ENCODE results near the gene PLXNA4.
"Not testable (repeated sequence)": the region's sequence is repeated elsewhere in the genome, so short reads cannot be mapped to it uniquely, and the experiment has no call there.

The PLXNA4 gene

GRCh38 chr7:132393789-132394261, 182.4 kb downstream of the PLXNA4 start:
- in situ Hi-C loops (cut with MboI; ENCODE audit: low sequenced_read_pairs, unreplicated experiment) = no loop called here
- no peak for TF ChIP-seq CTCF (IDR thresholded peaks at IDR 0.05; ENCODE audit: borderline replicate concordance, control extremely low read depth, extremely low read depth, insufficient read depth, missing control alignments)
- DNase-seq (ENCODE audit: low spot score) = no peak

GRCh38 chr7:132392713-132393112, 183.6 kb downstream of the PLXNA4 start:
- TF ChIP-seq CTCF (IDR thresholded peaks at IDR 0.05; ENCODE audit: borderline replicate concordance, control extremely low read depth, extremely low read depth, insufficient read depth, missing control alignments) = no peak
- in situ Hi-C loops (cut with MboI; ENCODE audit: low sequenced_read_pairs, unreplicated experiment) = no loop called here
- DNase-seq (ENCODE audit: low spot score) = no peak

- no peak for DNase-seq (ENCODE audit: low spot score)
- no peak for TF ChIP-seq CTCF (IDR thresholded peaks at IDR 0.05; ENCODE audit: borderline replicate concordance, control extremely low read depth, extremely low read depth, insufficient read depth, missing control alignments)
- in situ Hi-C loops (cut with MboI; ENCODE audit: low sequenced_read_pairs, unreplicated experiment) = no loop called here
Observed at GRCh38 chr7:132390705-132391104, 185.6 kb downstream of the PLXNA4 start.

- DNase-seq (ENCODE audit: low spot score); in situ Hi-C loops (cut with MboI; ENCODE audit: low sequenced_read_pairs, unreplicated experiment): not testable (repeated sequence)
Observed at GRCh38 chr7:132390049-132390448, 186.2 kb downstream of the PLXNA4 start.

GRCh38 chr7:132388688-132389087, 187.6 kb downstream of the PLXNA4 start:
- no peak for TF ChIP-seq CTCF (IDR thresholded peaks at IDR 0.05; ENCODE audit: borderline replicate concordance, control extremely low read depth, extremely low read depth, insufficient read depth, missing control alignments)
- in situ Hi-C loops (cut with MboI; ENCODE audit: low sequenced_read_pairs, unreplicated experiment) = no loop called here
- no peak for DNase-seq (ENCODE audit: low spot score)

GRCh38 chr7:132387596-132387995, 188.7 kb downstream of the PLXNA4 start:
- in situ Hi-C loops (cut with MboI; ENCODE audit: low sequenced_read_pairs, unreplicated experiment) = no loop called here
- DNase-seq (ENCODE audit: low spot score) = no peak
- TF ChIP-seq CTCF (IDR thresholded peaks at IDR 0.05; ENCODE audit: borderline replicate concordance, control extremely low read depth, extremely low read depth, insufficient read depth, missing control alignments) = no peak

GRCh38 chr7:132386201-132386681, 190.0 kb downstream of the PLXNA4 start:
- in situ Hi-C loops (cut with MboI; ENCODE audit: low sequenced_read_pairs, unreplicated experiment) = no loop called here
- no peak for DNase-seq (ENCODE audit: low spot score)
- no peak for TF ChIP-seq CTCF (IDR thresholded peaks at IDR 0.05; ENCODE audit: borderline replicate concordance, control extremely low read depth, extremely low read depth, insufficient read depth, missing control alignments)

All from GM13976 (cell line).